ENCODE results near the gene TSPEAR. TPM values are rescaled to one million over a fixed set of nuclear protein-coding genes. Genes with fewer than 3 reads are reported as not detected.

TSPEAR gene
- total and polyA plus RNA-seq, 2 of the 13 experiments (the other 11 are each of a cell fraction or from before 2014, with no cell fraction given): 0.07 to 0.32 TPM

GRCh38 chr21:44517175-44517899 lies 194.0 kb downstream of the TSPEAR start (continued):
- no peak for TF ChIP-seq SNRNP70 (IDR thresholded peaks at IDR 0.05; ENCODE audit: low read depth, low read length)
- no peak for TF ChIP-seq ELK4 (CRISPR knock-in tag; IDR thresholded peaks at IDR 0.05; ENCODE audit: borderline replicate concordance)
- TF ChIP-seq ZNF343 (CRISPR knock-in tag; IDR thresholded peaks at IDR 0.05): 0 out of 2 replicates have a peak, but pooled peaks have one; percentile 44
- no peak for TF ChIP-seq CBX5 (CRISPR knock-in tag; IDR thresholded peaks at IDR 0.05; ENCODE audit: borderline replicate concordance)
- no peak for TF ChIP-seq FOXO4 (CRISPR knock-in tag; conservative IDR thresholded peaks at IDR 0.05)
- no peak for TF ChIP-seq SP1 (IDR thresholded peaks at IDR 0.05)
- TF ChIP-seq SP1 (CRISPR knock-in tag; IDR thresholded peaks at IDR 0.05): 0 out of 2 replicates have a peak, but pooled peaks have one; percentile 24
- 0 out of 2 replicates have a peak, but pooled peaks have one; percentile 61 for TF ChIP-seq ZNF318 (CRISPR knock-in tag; IDR thresholded peaks at IDR 0.05)
- TF ChIP-seq ZNF691 (CRISPR knock-in tag; IDR thresholded peaks at IDR 0.05; ENCODE audit: borderline replicate concordance, low read depth): peak; percentile 63; the same call in 1 of the 2 replicates
- TF ChIP-seq KDM4B (CRISPR knock-in tag; IDR thresholded peaks at IDR 0.05): peak; percentile 41; the same call in 1 of the 2 replicates
- peak; percentile 7; the same call in 1 of the 2 replicates for TF ChIP-seq NCOA2 (CRISPR knock-in tag; IDR thresholded peaks at IDR 0.05)
- 0 out of 2 replicates have a peak, but pooled peaks have one; percentile 56 for TF ChIP-seq ZBTB4 (CRISPR knock-in tag; IDR thresholded peaks at IDR 0.05; ENCODE audit: borderline replicate concordance)
- peak; percentile 71 for TF ChIP-seq AGO2 (optimal IDR thresholded peaks at IDR 0.05; ENCODE audit: low read depth, low read length)
